NK-92 (cell line): ENCODE measurements around the gene XRN2.
"Not testable (repeated sequence)": the region's sequence is repeated elsewhere in the genome, so short reads cannot be mapped to it uniquely, and the experiment has no call there.

ENCODE experiments used
- DNase-seq: peaks from one replicate; lab custom pipeline; 2025; ENCODE audit not compliant: unreplicated experiment; lab: John Stamatoyannopoulos, UW

The XRN2 gene

DNA sequence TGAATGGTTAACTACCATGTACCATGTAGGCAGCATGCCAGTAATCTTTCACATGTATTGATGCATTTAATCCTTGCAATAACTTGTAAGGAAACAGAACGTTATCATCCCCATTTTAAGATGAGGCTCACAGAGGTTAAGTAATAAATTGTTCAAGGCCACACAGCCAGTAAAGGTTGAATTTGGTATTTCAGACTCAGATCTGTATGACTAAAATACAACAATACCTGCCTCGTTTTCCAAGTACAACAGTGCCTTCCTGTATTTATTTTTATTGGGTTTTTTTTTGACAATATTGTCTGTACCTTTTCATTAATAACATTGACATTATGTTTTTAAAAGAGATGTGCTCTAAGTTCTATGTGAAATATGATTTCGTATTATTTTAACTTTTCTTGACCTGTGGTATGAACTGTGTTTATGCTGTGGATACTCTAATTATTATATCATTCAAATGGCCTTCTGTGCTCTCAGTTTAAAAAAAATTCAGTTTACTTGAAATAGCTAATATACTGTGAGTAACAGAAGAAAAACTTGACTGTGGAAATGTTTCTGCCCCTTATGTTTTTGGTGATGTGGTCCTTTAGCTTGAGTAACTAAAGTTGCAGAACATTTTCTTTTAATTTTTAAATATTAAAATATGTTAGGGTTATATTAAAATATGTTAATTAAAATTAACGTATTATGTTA is 39.7 kb downstream of the XRN2 start:
- DNase-seq = no peak

DNA sequence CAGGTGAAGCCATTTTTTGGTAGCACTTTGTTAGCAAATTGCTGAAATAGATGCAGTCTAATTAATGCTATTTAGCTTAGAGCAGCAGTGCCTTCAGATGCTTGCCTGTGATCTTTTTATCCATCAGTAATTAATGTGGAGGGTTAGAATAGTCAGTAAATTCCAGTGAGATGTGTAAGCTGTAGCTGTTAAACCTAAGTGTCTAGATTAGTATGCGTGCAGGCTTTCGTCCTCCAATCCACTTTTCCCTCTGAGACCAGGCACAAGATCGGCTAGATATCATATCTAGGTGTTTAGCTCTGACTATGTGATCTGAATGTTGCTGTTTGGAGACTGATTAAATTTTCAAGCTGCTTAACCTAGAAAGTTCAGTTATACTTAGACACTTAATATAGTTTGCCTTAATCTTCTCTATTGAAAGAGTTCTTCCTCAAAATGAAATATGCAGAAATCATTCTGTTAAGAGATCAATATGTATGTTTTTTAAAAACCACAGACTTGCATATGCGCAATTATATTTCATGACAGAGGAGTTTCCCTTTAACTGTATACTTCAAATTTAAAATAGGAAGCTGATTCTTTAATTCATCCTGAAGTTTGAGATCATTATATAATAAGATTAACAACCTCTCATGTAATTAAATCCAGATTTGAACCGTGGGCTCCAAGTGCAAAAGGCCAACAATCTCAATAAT is 41.2 kb downstream of the XRN2 start:
- no peak for DNase-seq

DNA sequence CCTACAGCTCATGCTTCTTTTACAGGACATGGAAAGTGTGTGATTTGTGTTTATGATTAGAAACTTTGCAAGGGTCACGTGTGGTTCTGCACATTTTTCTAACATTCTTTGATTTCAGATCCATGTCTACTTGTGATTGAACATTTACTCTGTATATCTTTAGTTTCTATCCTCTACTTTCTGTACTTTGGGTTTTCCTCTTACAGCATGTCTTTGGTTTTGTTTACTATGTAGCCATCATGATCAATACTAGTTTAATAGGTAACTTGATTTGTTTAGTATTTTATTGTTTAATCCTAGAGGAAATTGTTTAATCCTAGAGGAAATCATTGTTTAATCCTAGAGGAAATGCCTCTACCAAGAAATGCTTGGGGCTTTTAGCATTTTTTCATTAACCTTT is 41.8 kb downstream of the XRN2 start:
- no peak for DNase-seq

DNA sequence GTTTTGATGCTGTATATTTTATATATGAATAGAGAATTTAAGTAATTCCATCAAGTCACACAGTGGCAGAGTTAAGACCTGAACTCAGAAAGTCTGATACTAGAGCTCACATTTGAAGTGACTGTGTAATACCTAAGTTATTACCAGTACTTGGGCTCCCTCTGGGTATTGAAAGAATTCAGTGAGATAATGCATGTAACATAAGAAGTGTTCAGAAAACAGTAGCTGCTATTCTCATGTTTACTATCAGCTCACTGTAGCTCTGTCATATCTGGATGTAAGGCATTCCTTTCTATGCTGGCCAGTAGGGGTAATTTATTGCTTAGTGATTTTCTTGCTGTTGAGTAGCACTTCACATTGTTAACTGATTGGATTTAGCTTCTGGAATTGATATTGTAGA is 49.6 kb downstream of the XRN2 start:
- DNase-seq = no peak

DNA sequence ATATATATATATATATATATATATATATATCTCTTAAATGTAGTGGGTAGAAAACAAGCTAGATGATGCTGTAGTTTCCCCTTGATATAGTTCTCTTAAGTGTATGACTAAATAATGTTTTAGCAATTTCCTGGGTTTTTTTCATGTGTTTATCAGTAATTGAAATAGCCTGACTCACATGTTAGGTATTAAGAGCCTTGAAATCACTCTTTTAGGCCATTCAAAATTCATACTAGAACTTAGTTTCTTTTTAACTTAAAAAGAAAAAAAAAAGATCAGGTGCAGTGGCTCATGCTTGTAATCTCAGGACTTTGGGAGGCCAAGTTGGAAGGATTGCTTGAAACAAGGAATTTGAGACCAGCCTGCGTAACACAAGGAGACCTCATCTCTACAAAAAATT is 50.1 kb downstream of the XRN2 start:
- DNase-seq = no peak

DNA sequence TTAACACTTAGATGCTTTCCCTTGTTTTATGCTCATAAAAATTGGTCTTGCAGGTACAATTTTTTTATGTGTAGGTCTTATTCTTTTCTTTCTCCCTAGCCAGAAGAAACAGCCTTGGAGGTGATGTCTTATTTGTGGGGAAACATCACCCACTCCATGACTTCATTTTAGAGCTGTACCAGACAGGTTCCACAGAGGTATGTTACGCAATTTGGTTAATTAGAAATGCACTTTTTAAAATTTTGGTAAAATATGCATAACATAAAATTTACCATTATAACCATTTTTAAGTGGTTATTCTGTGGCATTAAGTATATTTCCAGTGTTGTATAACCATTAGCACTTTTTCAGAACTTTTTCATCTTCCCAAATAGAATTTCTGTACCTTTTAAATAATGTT is 52.9 kb downstream of the XRN2 start:
- DNase-seq = no peak

DNA sequence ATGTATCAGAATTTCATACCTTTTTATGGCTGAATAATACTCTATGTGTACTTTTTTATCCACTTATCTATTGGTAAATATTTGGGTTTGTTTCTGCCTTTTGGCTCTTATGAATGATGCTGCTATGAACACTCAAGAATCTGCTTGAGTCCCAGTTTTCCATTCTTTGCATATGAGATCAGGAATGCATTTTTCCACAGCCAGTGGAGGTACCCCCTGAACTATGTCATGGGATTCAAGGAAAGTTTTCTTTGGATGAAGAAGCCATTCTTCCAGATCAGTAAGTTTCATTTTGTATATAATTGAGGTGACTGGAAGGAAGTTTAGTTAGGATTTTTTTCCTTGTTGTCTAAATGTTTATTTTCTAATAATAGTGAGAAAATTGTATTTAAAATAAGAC is 53.3 kb downstream of the XRN2 start:
- no peak for DNase-seq

DNA sequence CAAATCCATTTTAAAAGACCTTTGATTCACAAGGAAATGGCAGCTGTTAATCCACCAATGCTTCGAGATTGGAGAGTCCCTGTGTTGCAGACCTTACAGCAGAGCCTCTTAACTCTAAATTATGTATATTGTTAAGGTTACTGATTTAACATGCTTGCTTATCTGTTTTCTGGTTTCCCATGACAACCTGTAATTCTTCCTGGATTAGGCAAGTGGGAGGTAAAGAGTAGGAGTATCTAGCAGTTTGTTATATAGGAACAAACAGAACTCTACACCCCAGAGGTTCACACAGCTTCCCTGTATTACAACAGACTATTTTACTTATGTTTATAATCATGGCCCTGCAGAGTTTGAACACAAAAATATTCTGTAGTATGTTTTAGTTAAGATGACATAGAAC is 54.7 kb downstream of the XRN2 start:
- no peak for DNase-seq

DNA sequence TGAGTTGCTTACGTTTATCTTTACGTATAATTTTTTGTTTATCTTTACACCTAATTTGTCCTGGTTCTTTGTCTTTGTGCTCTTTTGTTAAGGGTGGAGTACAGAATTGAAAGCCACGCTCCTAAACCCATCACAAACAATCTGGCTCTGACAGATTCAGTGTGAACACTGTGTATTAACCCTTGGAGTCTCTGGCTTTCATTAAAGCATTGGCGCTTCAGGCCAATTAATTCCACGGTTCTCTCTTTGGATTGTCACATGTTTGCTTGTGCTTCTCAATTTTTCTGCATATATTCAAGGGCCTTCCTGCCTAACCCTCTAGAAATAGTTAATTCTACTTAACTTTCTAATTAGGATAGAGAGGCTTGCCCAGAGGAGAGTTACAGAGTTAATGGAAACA is 55.6 kb downstream of the XRN2 start:
- DNase-seq = no peak

DNA sequence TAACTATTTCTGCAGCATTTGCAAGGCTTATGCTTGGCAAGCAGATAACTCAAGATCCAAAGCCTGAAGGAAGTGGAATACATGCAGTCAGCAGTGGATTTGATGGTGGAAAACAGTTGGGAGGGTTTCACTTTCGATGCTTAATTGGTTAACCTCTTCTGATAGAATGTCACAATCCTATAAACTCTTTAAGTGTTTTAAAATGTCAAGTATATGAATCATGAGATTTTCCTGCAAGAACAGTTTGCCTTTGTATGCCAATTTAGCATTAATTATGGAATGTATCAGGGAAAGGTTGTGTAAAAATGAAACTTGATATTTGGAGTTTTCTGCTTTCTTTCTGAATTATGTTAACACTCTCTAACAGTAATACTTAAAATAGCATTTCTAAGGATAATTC is 57.6 kb downstream of the XRN2 start:
- no peak for DNase-seq

DNA sequence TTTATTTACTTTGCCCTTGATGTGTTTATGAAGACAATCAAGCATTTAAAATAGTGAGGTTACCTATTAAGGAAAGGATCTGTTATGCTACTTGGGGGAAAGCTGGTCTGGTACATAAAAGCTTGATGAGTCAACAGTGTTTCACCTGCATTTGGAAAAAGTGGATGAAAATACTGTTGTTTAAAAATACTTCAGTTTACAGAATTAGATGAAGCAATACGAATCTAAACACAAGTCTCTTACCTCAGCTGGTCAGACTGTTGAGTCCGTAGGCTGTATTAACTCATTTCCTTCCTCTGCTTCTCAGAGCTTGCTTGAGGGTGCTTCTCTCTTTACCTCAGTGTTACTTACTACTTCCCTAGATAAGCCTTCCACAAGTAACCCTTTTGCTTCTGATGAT is 58.1 kb downstream of the XRN2 start:
- no peak for DNase-seq

DNA sequence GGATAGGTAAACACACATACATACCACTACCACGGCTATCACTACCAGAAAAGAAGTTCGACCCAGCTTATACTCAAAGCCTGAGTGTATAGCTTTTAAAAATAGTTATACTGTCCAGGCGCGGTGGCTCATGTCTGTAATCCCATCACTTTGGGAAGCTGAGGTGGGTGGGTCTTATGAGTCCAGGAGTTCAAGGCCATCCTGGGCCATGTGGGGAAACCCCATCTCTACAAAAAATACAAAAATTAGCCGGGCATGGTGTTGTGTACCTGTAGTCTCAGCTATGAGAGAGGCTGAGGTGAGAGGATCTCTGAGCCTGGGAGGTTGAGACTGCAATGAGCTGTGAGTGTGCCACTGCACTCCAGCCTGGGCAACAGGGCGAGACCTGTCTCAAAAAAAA is 61.3 kb downstream of the XRN2 start:
- DNase-seq = no peak

DNA sequence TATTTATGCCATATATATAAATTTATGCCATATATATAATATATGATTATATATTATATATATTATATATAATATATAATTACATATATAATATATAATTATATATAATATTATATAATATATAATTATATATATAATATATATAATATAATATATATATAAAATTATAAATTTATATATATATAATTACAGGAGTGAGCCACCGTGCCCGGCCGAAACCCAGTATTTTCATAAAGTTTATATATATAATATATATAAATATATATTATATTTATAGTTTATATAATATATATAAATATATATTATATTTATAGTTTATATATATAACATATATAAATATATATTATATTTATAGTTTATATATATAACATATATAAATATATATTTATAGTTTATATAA is 62.6 kb downstream of the XRN2 start:
- DNase-seq = no peak

DNA sequence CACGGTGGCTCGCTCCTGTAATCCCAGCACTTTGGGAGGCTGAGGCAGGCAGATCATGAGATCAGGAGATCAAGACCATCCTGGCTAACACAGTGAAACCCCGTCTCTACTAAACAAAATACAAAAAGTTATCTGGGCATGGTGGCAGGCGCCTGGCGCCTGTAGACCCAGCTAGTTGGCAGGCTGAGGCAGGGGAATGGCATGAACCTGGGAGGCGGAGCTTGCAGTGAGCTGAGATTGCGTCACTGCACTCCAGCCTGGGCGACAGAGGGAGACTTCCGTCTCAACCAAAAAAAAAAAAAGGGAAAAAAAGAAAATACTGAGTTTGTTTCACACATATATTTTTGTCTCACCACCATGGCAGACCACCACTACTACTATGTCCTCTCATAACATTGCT is 63.1 kb downstream of the XRN2 start:
- not testable (repeated sequence) for DNase-seq

DNA sequence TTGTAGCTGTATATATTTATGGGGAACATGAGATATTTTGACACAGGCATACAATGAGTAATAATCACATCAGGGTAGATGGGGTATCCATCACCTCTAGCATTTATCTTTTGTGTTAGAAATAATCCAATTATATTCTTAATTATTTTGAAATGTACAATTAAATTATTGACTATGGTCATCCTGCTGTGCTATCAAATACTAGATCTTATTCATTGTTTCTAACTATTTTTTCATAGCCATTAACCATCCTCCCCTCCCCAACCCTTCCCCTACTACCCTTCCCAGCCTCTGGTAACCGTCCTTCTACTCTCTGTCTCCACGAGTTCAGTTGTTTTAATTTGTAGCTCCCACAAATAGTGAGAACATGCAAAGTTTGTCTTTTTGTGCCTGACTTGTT is 65.7 kb downstream of the XRN2 start:
- no peak for DNase-seq

DNA sequence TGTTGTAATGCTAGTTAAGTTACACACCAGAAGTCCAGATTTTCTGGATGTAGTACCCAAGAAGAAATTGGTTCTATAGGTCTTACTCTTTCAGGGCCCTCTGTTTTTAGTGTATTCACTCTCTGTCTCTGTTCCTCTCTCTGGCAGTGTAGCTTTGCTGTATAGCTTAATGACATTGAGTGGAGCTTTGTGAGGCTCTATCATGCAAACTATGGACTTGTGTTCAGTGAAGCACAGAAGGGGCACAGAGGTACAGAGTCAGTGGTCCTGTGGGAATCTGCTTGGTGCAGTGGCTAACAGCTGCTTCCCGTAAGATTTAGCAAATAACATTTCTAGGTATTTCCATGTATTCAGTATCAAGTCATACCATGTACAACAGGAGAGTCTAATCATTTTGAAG is 68.1 kb downstream of the XRN2 start:
- DNase-seq = no peak

DNA sequence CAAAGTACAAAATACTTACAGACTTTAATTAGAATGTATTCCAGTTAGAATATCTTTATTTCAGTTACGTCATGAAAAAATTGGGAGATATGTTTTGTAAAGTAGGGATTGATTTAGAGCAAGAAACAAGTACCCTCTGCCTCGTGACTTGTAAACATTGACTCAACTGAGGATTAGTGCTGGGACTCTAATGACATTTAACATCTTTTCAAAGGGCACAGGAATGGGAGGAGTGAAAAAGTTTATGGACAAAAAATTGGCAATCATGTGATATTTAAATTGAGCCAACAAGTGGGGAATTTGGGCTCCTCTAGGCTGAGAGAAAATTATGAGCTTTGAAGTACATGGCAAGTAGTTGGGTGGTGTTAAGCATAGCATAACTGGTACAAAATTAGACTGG is 68.9 kb downstream of the XRN2 start:
- no peak for DNase-seq

DNA sequence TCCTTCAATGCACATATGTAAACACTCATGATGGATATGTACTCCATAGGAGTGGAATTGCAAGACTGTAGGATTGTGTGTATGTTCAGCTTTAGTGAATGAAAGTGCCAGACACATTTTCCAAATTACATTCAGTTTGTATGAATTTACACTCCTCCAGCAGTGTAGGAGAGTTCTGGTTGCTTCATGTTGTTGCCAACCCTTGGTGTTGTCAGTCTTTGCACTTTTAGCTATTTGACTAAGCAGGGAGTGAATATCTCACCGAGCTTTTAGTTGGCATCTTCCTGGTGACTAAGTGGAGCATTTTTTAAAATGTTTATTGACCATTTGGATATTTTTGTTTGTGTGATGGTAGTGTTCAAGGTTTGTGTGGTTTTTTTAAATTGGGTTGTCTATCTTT is 70.3 kb downstream of the XRN2 start:
- DNase-seq = no peak

DNA sequence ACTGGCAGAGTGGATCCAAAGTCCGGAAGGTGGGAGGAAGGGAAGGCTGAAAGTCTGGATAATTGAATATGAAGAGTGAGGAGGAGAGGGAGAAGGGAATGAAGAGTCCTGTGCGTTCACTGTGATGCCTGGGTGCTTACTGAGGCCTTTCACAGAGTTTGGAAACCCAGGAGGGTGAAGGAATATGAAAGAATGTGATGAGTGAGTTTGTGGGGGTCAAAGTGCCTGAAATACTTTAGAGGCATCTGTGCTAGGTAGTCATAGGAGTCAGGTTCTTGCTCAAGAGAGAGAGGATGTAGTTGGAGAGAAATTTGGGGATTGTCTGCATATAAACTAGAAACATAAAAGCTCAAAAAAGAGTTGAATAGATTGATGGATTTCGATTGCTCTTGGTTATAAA is 73.5 kb downstream of the XRN2 start:
- no peak for DNase-seq

DNA sequence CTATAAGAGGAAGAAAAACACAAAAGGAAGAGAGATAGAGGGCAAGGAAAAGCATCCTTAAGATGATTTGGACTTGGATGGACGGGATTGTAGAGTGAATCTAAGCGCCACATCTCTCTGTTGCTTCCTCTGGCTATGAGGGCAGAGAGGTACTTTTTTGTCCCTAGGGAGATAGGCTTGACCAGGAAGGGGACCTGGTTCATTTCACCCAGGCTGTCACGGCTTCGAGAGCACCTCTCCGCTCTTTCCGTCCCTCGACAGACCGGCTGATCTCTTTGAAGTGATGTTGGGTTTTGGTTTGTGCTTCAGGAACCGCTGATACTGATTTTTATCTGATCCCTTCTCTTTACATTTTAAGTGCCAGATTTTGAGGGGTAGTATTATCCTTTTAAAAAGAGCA is 74.6 kb downstream of the XRN2 start:
- DNase-seq = no peak

DNA sequence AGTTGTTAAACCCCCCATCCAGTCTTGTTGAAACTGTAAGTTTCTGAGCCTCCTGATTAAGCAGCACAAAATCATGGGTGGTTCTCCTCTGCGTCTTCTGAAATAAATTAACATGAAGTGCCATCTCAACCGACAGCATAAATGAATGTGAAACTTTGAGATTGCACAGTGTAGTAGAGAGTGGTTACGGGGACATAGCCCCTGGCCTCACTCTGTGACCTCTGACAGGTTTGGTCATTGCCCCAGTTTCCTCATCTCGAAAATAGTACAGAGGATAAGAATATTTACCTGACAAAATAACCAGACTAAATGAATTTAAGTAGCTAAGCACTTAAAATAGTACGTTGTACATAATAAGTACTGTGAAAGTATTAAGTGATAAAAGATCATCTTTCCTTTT is 75.1 kb downstream of the XRN2 start:
- no peak for DNase-seq

DNA sequence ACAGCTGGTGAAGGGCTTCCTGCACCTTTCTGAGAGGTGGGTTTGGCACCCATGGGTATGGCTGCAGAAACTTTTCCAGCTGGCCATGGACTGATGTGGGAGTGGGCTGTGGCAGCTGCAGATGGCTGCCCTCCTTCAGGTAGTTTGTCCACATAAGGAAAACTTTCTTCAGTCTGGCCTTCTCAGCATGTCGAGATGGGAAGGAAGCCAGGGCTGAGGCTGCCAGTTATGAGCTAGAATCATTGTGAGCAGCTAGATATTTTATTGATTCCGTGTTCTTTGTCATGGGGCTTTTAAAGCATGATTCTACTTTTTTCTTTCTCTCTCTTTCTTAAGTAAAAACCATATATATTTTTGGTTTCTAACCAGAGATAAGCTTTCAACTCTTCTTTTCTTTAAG is 77.6 kb downstream of the XRN2 start:
- DNase-seq = no peak

DNA sequence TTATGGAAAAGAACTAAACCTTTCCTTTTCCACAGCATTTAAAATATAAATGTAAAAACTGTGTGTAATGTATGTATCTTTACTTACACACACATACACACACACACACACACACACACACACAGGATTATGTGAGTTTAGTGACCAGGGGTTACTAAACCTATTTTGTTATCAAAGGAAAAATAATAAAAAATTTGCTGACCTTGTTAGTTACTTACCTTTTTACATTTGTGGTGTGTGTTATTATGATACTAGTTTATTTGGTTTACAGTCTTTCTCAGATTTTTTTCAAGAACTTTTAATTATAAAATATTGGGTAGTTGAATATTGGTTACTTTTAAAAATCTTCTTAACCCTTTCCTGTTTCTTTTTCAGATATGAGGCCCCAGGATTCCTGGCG is 78.5 kb downstream of the XRN2 start:
- no peak for DNase-seq
